NB4 (cell line): ENCODE results near the gene DHX34.
"Not testable (repeated sequence)": the region's sequence is repeated elsewhere in the genome, so short reads cannot be mapped to it uniquely, and the experiment has no call there.

ENCODE experiments used
- DNase-seq: peaks from one replicate; pipeline ENCODE4 v3.0.0; 2010; ENCODE audit warnings: low read depth
- H3K4me3 ChIP-seq: one replicate; pipeline ENCODE4 v1.5.1; 2011; ENCODE audit warnings: mild to moderate bottlenecking, low read depth, low read length, moderate library complexity
- CTCF ChIP-seq: IDR thresholded peaks from one replicate; pipeline ENCODE4 v1.5.1; 2012; ENCODE audit warnings: low read depth, low read length
- MAX ChIP-seq: IDR thresholded peaks from 2 replicates; pipeline ENCODE4 v1.6.1; 2011; ENCODE audit warnings: low read depth, low read length
- MYC ChIP-seq: IDR thresholded peaks from 2 replicates; pipeline ENCODE4 v1.6.1; 2011; ENCODE audit warnings: low read depth, low read length
- POLR2A ChIP-seq: IDR thresholded peaks from 2 replicates; pipeline ENCODE4 v1.6.1; 2011; ENCODE audit warnings: mild to moderate bottlenecking; ENCODE audit not compliant: insufficient read length; ENCODE audit errors: extremely low read depth

Gene DHX34

GRCh38 chr19:47405854-47406417 is 56.8 kb downstream of the DHX34 start:
- TF ChIP-seq CTCF (no peak), POLR2A (no peak), MYC (no peak), MAX (no peak)
- no peak for DNase-seq
- H3K4me3 ChIP-seq = no peak overlapping the region

- peak; percentile 81 for DNase-seq
- TF ChIP-seq MAX (peak; percentile 54), MYC (no peak)
- no peak overlapping the region for H3K4me3 ChIP-seq
Measured at GRCh38 chr19:47406711-47407416, 57.7 kb downstream of the DHX34 start.

- peak; percentile 37 for DNase-seq
- TF ChIP-seq POLR2A (no peak), MAX (no peak), CTCF (no peak), MYC (no peak)
- no peak overlapping the region for H3K4me3 ChIP-seq
Measured at GRCh38 chr19:47407417-47407774, 58.3 kb downstream of the DHX34 start.

GRCh38 chr19:47408156-47408938 is 59.2 kb downstream of the DHX34 start:
- no peak overlapping the region for H3K4me3 ChIP-seq
- DNase-seq = peak; percentile 31
- TF ChIP-seq MAX (no peak), CTCF (no peak), POLR2A (no peak), MYC (no peak)

- no peak for TF ChIP-seq MYC
- no peak for TF ChIP-seq POLR2A
- no peak for TF ChIP-seq MAX
- no peak for TF ChIP-seq CTCF
- no peak overlapping the region for H3K4me3 ChIP-seq
- no peak for DNase-seq
Measured at GRCh38 chr19:47411101-47411500, 62.0 kb downstream of the DHX34 start.

GRCh38 chr19:47411696-47412095 is 62.6 kb downstream of the DHX34 start:
- DNase-seq = not testable (repeated sequence)

More at GRCh38 chr19:47411696-47412095, 62.6 kb downstream of the DHX34 start:
- not testable (repeated sequence) for H3K4me3 ChIP-seq
